Measurements from ENCODE around the gene EPG5.

The EPG5 gene

DNA sequence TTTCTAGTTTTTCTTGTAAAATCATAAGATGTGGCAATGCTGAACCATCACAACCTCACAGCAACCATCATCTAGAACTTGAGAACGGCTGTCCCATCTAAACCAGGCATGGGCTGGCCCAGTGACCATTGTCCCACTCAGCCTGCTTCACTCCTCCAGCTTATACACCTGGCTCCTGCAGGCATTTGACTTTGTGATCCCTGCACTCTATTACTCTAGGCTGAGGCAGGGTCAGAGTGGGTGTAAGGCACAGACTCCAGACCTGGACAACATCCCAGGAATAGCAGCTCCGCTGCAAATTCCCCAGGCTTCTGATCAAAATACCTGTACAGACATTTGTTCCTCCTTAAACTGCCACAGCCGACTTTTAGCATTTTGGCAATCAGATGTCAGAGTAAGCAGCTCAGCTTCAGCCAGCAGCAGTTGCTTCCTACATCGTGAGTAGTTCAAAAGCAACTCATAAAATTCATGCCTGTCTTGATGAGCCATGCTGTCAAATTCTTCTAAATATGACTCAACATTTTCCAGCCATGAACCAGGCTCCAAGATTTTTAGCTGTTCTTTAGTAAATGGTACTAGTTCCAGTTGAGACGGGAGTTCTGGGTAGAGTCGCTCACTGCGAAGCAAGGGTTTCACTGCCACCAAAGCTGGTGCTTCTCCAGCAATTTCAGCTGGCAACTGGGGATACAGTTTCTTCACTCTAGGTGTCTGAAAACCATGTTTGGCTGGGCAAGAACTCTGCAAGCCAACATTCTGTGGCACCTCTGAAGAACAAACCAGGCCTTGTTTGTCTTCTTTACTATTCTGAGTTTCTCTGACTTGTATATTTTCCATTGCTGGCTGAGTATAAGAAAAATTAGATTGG is 12.8 kb downstream of the EPG5 start:
- no peak overlapping the region for H3K4me2 ChIP-seq
- no peak for TF ChIP-seq Cebpa-rat (IDR thresholded peaks at IDR 0.05)
- H3K27me3 ChIP-seq = no peaks in the 10 kb centered on the region
- H3K4me1 ChIP-seq = no peaks in the 10 kb centered on the region
- H3K4me3 ChIP-seq = no peak overlapping the region
- no peak overlapping the region for H3K9ac ChIP-seq
- peaks cover 39% of the 10 kb centered on the region for H4K20me1 ChIP-seq
- H3K27ac ChIP-seq = no peak overlapping the region
- H3K36me3 ChIP-seq = peaks cover 62% of the 10 kb centered on the region
- H3K9me3 ChIP-seq = no peaks in the 10 kb centered on the region

DNA sequence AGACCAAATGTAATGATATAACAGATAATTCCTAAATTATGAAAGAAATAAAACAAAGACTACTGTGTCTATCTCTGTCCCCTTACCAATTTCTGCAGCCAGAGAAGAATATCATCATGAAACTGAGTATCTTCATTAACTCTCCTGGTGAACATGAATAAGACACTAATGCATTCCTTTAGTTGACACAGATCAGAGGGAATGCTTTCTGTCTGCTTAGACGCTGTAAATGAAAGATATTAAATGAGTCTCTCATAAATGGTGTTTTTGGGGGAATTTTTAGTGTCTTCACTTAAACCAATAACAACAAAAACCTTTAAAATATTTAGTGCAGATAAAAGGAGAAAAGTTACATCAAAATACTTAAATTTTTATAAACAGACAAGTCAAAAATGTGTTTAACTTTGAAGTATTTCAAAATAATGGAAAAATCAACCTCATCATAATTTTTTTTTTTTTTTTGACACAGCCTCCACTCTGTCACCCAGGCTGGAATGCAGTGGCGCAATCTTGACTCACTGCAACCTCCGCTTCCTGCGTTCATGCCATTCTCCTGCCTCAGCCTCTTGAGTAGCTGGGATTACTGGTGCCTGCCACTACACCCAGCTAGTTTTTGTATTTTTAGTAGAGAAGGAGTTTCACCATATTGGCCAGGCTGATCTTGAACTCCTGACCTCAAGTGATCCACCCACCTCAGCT is 16.0 kb downstream of the EPG5 start:
- H3K36me3 ChIP-seq = peaks cover 94% of the 10 kb centered on the region
- peaks cover 12% of the 10 kb centered on the region; the same call in 1 of the 2 replicates for H4K20me1 ChIP-seq
- no peak for TF ChIP-seq Cebpa-rat (IDR thresholded peaks at IDR 0.05)
- no peaks in the 10 kb centered on the region for H3K9me3 ChIP-seq
- H3K4me1 ChIP-seq = no peaks in the 10 kb centered on the region
- H3K4me3 ChIP-seq = no peak overlapping the region
- no peak overlapping the region for H3K9ac ChIP-seq
- no peak overlapping the region for H3K27ac ChIP-seq
- H3K4me2 ChIP-seq = no peak overlapping the region
- H3K27me3 ChIP-seq = no peaks in the 10 kb centered on the region

DNA sequence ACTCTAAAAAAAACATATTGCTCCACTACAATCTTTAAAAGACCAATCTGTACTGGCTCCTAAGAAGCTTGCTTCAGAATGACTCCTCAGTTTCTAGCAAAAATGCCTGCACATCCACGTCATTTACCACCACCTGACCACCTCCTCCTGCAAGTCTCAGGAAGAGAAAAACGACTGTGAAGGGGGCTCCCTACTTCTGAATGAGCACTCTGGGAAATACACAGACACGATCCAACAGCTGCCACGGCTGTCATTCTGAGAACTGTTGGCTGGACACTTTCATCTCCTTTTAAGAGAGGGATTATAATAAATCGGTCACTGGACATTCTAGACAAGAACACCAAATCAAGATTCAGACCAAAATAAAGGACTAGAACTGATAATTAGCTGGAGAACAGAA is 21.5 kb downstream of the EPG5 start:
- no peak overlapping the region for H3K4me3 ChIP-seq
- H3K4me1 ChIP-seq = no peaks in the 10 kb centered on the region
- H3K9ac ChIP-seq = no peak overlapping the region
- no peak for TF ChIP-seq Cebpa-rat (IDR thresholded peaks at IDR 0.05)
- peaks cover 99% of the 10 kb centered on the region for H3K36me3 ChIP-seq
- H3K27ac ChIP-seq = no peak overlapping the region
- H3K4me2 ChIP-seq = no peak overlapping the region
- no peaks in the 10 kb centered on the region for H3K9me3 ChIP-seq
- H3K27me3 ChIP-seq = no peaks in the 10 kb centered on the region
- 0 out of 2 replicates have a peak, but pooled peaks cover 4% of the 10 kb centered on the region for H4K20me1 ChIP-seq

DNA sequence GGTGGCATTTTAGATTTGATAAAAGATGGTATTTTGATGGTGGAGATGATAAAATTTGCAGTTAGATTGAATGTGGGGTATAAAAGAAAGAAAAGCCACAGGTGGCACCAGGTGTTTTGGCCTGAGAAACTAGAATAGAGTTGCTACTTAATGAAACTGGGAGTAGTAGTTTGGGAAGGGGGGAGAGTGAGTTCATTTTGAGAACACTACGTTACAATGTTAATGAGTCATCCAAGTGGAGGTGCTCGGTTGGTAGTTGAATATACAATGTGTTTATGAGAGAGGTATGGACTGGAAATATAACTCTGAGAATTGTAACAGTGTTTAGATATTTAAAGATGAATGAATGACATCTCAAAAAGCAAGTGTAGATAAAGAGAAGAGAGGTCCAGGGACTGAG is 26.4 kb downstream of the EPG5 start:
- no peak overlapping the region for H3K4me3 ChIP-seq
- TF ChIP-seq Cebpa-rat (IDR thresholded peaks at IDR 0.05) = no peak
- no peaks in the 10 kb centered on the region for H3K27me3 ChIP-seq
- H3K4me2 ChIP-seq = no peak overlapping the region
- H3K9ac ChIP-seq = no peak overlapping the region
- H3K9me3 ChIP-seq = no peaks in the 10 kb centered on the region
- H3K27ac ChIP-seq = no peak overlapping the region
- peaks cover 97% of the 10 kb centered on the region for H3K36me3 ChIP-seq
- no peaks in the 10 kb centered on the region for H3K4me1 ChIP-seq
- H4K20me1 ChIP-seq = 0 out of 2 replicates have a peak, but pooled peaks cover 4% of the 10 kb centered on the region

DNA sequence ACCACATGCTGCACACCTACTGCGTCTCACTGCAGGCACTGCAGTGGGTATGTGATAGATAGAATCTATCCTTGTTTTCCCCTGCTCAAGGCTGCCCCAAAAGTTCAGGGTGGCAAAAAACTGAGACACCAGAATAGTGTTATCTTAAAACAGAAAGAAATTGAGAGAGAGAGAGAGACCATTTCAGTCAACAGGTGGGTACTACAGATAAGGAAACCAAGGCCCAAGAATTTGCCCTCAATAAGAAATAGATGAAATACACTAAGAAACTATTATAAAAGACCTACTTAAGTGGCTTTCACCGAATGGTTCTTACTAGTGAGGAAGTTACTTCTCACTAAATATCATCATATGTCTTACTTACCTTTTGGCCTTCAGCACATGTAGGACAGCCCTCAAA is 27.9 kb downstream of the EPG5 start:
- Histone ChIP-seq H3K27ac (no peak overlapping the region), H3K4me1 (no peaks in the 10 kb centered on the region), H3K4me3 (no peak overlapping the region), H3K9me3 (no peaks in the 10 kb centered on the region), H3K4me2 (no peak overlapping the region), H3K36me3 (peaks cover 95% of the 10 kb centered on the region), H3K9ac (no peak overlapping the region), H4K20me1 (no peaks in the 10 kb centered on the region), H3K27me3 (no peaks in the 10 kb centered on the region)
- TF ChIP-seq Cebpa-rat (IDR thresholded peaks at IDR 0.05) = no peak

DNA sequence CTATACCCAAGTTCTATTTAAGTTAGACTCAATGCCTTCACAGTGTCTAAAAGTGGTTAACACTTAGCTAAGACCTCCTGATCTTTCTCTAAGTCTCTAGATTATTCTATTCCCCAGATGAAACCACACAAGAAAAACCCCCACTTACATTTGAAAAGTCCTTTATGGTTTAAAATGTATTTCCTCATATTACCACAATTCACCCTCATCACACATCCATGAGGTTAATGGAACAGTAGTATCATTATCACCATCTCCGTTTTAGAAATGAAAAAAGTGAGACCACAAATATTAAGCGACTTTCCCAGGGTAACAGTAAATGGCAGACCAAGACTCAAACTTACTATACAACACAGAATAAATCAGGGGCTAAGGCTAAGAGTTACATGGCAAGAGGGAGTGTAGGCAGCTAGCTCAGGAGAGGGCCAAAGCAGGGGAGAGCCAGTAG is 28.6 kb downstream of the EPG5 start:
- Histone ChIP-seq H3K27ac (no peak overlapping the region), H3K4me2 (no peak overlapping the region), H3K4me1 (no peaks in the 10 kb centered on the region), H3K36me3 (peaks cover 93% of the 10 kb centered on the region), H4K20me1 (no peaks in the 10 kb centered on the region), H3K9me3 (no peaks in the 10 kb centered on the region), H3K27me3 (no peaks in the 10 kb centered on the region), H3K9ac (no peak overlapping the region), H3K4me3 (no peak overlapping the region)
- no peak for TF ChIP-seq Cebpa-rat (IDR thresholded peaks at IDR 0.05)

DNA sequence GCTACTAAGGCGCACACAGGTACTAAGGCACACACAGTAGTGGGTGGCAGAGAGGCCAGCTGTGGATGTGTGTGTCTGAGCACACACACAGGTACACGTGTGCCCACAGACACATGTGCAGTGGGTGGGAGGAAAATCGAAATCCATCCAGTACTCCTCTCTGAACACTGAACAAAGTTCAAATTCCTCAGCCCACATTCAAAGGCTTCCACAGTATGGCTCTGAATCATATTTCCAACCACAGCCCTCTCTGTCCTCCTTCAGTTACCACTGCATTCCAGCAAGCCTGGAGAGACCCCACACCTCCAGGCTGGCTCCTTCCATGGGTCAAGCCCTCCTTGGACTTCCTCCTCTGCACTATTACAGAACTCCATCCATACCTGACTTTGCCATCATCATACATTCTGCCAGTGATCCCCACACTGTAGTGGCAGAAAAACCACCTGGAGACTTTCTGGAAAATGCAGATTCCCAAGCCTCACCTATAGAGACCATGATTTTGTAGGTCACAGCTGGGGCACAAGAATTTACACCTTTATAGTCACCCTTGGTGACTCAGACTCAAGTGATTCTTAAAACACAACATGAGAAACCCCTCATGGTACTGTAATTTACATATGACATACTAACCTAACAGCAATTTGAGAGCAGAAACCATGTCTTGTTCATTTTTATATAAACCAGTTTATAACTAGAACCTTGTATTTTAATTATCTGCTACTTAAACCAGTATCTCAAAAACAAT is 31.4 kb downstream of the EPG5 start:
- no peak overlapping the region for H3K4me3 ChIP-seq
- no peaks in the 10 kb centered on the region for H3K4me1 ChIP-seq
- H3K27ac ChIP-seq = no peak overlapping the region
- H3K4me2 ChIP-seq = no peak overlapping the region
- no peak for TF ChIP-seq Cebpa-rat (IDR thresholded peaks at IDR 0.05)
- H3K9ac ChIP-seq = no peak overlapping the region
- no peaks in the 10 kb centered on the region for H3K27me3 ChIP-seq
- peaks cover 86% of the 10 kb centered on the region for H3K36me3 ChIP-seq
- no peaks in the 10 kb centered on the region for H4K20me1 ChIP-seq
- H3K9me3 ChIP-seq = no peaks in the 10 kb centered on the region

DNA sequence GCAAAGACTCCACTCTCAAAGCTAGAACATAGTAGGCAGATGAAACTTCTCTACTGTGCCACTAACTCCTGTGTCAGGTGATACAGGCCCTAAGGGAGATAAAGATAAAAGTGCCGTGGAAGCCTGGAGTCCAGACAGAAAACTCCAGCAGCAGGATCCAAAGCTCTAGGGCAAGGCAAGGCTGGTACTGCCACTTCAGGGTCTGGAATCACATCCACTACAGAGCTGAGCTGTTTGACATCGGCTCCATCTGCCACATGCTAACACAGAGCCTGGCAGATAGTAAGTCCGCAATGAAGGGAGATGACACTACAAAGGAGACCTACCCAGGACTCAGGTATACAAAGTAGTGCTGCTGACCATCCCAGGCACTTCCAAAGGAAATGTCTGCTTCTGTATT is 34.4 kb downstream of the EPG5 start:
- Histone ChIP-seq H3K9ac (no peak overlapping the region), H3K4me3 (no peak overlapping the region), H3K9me3 (no peaks in the 10 kb centered on the region), H4K20me1 (no peaks in the 10 kb centered on the region), H3K27me3 (no peaks in the 10 kb centered on the region), H3K4me1 (no peaks in the 10 kb centered on the region), H3K4me2 (no peak overlapping the region), H3K27ac (no peak overlapping the region), H3K36me3 (peaks cover 84% of the 10 kb centered on the region)
- TF ChIP-seq Cebpa-rat (IDR thresholded peaks at IDR 0.05) = no peak

DNA sequence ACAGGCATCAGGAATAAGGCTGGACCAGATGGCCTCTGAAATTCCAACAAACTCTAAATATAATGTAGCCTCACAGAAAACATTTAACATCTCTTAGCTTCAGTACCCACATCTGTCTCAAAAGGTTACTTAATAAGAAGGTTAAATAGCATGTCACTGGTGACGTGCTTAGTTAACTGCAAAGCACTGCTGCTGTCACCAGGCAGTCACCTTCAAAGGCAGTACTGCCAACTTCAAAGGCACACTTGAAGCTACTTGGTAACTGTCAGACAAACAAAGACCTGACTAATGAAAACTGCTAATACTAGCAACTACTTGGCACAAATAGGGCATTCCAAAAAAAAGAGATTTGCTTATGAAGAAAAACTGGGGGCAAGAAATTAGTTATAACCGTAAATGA is 36.2 kb downstream of the EPG5 start:
- Histone ChIP-seq H3K27ac (no peak overlapping the region), H3K9ac (no peak overlapping the region), H3K36me3 (peaks cover 84% of the 10 kb centered on the region), H3K4me1 (no peaks in the 10 kb centered on the region), H3K4me2 (no peak overlapping the region), H3K27me3 (no peaks in the 10 kb centered on the region), H3K4me3 (no peak overlapping the region), H3K9me3 (no peaks in the 10 kb centered on the region), H4K20me1 (no peaks in the 10 kb centered on the region)
- TF ChIP-seq Cebpa-rat (IDR thresholded peaks at IDR 0.05) = no peak

DNA sequence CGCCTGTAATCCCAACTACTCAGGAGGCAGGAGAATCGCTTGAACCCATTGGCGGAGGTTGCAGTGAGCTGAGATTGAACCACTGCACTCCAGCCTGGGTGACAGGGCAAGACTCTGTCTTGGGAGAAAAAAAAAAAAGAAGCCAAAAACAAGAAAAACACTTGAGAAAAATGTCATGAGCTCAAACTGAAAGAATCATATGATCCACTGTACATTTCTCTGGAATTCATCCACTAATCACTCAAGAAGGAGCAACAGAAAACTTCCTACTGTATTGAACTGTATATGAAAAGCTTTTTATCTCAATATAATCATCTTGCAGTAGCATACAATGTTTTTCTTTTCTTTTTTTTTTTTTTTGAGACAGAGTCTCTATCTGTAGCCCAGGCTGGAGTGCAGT is 40.4 kb downstream of the EPG5 start:
- peaks cover 93% of the 10 kb centered on the region for H3K36me3 ChIP-seq
- TF ChIP-seq Cebpa-rat (IDR thresholded peaks at IDR 0.05) = no peak
- no peaks in the 10 kb centered on the region for H3K27me3 ChIP-seq
- no peak overlapping the region for H3K27ac ChIP-seq
- no peak overlapping the region for H3K4me3 ChIP-seq
- H3K4me1 ChIP-seq = no peaks in the 10 kb centered on the region
- no peak overlapping the region for H3K4me2 ChIP-seq
- H3K9ac ChIP-seq = no peak overlapping the region
- H3K9me3 ChIP-seq = no peaks in the 10 kb centered on the region
- H4K20me1 ChIP-seq = no peaks in the 10 kb centered on the region

Data from BLaER1 (cell line).